Lung (tissue), 12 donors: ENCODE results near the gene RHEB. TPM values are rescaled to one million over a fixed set of nuclear protein-coding genes. Genes with fewer than 3 reads are reported as not detected.

ENCODE experiments used
- ATAC-seq: fragments of 200-7000 bp; cut with Tn5 transposase; one replicate; pipeline ENCODE4 v1.9.1; 2020; ENCODE audit warnings: moderate number of reproducible peaks; ENCODE audit not compliant: insufficient read depth, low FRiP score
- DNase-seq, 3 donors: peaks; one replicate each; pipeline ENCODE4 v3.0.0-alpha.2; 2013 to 2017
- H3K27ac ChIP-seq, 2 donors: one replicate each; pipeline ENCODE4 v1.5.1; 2013; ENCODE audit warnings: mild to moderate bottlenecking in 2 of 2, moderate library complexity in 2 of 2, control low read depth in 1 of 2, inconsistent platforms in 1 of 2, low read depth in 1 of 2, low read length in 1 of 2
- H3K27me3 ChIP-seq, 3 donors: one replicate each; pipeline ENCODE4 v1.5.1; 2013; ENCODE audit warnings: low read length in 2 of 3; ENCODE audit not compliant: control insufficient read depth in 3 of 3, insufficient read depth in 3 of 3
- H3K36me3 ChIP-seq, 4 donors: one replicate each; pipeline ENCODE4 v1.5.1; 2013; ENCODE audit warnings: low read length in 4 of 4, mild to moderate bottlenecking in 1 of 4, moderate library complexity in 1 of 4; ENCODE audit not compliant: control insufficient read depth in 4 of 4, insufficient read depth in 4 of 4
- H3K4me1 ChIP-seq, 5 donors: one replicate each; pipeline ENCODE4 v1.5.1; 2013; ENCODE audit warnings: low read length in 5 of 5, mild to moderate bottlenecking in 2 of 5, moderate library complexity in 1 of 5; ENCODE audit not compliant: control insufficient read depth in 5 of 5, insufficient read depth in 5 of 5
- H3K4me3 ChIP-seq: one replicate; pipeline ENCODE4 v1.5.1; 2013; ENCODE audit warnings: mild to moderate bottlenecking, control low read depth, moderate library complexity
- H3K9ac ChIP-seq, 2 donors: one replicate each; pipeline ENCODE4 v1.5.1; 2013; ENCODE audit warnings: low read length in 2 of 2, control low read depth in 1 of 2; ENCODE audit not compliant: insufficient read depth in 1 of 2
- H3K9me3 ChIP-seq, 4 donors: one replicate each; pipeline ENCODE4 v1.5.1; 2013; ENCODE audit warnings: low read length in 3 of 4, mild to moderate bottlenecking in 1 of 4, moderate library complexity in 1 of 4; ENCODE audit not compliant: control insufficient read depth in 4 of 4, insufficient read depth in 3 of 4
- CTCF ChIP-seq: IDR thresholded peaks from 2 replicates; pipeline ENCODE4 v1.5.1; 2012; ENCODE audit warnings: mild to moderate bottlenecking; ENCODE audit errors: control extremely low read depth, extremely low read depth
- WGBS, 2 donors: extraction: QIAGEN DNeasy Blood & Tissue Kit; methylation state at CpG; one replicate each; pipeline ENCODE4 v1.1.7; 2013; 5-methylcytosine and 5-hydroxymethylcytosine counted together
- polyA plus RNA-seq, 2 donors: library from polyadenylated mRNA; stranded (reverse); fragments of 200-250 nt; gene quantifications; one replicate each; pipeline ENCODE4 v1.2.1, GENCODE V29; 2013
- total RNA-seq, 2 donors: library from RNA; depleted of rRNA in 1 of 2; stranded (reverse); fragments of >200 nt in 1 of 2; gene quantifications; one replicate each; pipeline ENCODE4 v1.2.1, GENCODE V29; 2014 to 2021
- donor health status: control.
- donor health status: control.
- donor health status: Bipolar disorder and iron deficiency.
- donor health status: healthy.
- donor health status: DM: yes; HTN: yes; CAD: no.

The RHEB gene
- total and polyA plus RNA-seq, 4 donors = 65.6 to 117 (median 83.8) TPM

- WGBS, 2 donors = 75 to 79% methylated on average over 15 of the region's 15 CpGs
- Histone ChIP-seq H3K36me3 (peaks cover 0 to 7% (median 4%) of the 10 kb centered on the region in 4 donors), H3K27me3 (peaks cover 0 to 2% (median 0%) of the 10 kb centered on the region in 3 donors), H3K4me1 (peaks cover 0 to 10% (median 4%) of the 10 kb centered on the region in 5 donors), H3K27ac (no peak overlapping the region), H3K4me3 (no peak overlapping the region), H3K9me3 (no peaks in the 10 kb centered on the region), H3K9ac (no peak overlapping the region)
- ATAC-seq = no peak
- TF ChIP-seq CTCF = no peak
- no peak for DNase-seq
These were observed 33.7 kb upstream of the RHEB start for GRCh38 chr7:151553356-151553755.

GRCh38 chr7:151552352-151553028, 32.8 kb upstream of the RHEB start:
- Histone ChIP-seq H3K9ac (no peak overlapping the region), H3K4me1 (peaks cover 0 to 10% (median 4%) of the 10 kb centered on the region in 5 donors), H3K36me3 (peaks cover 0 to 5% (median 2%) of the 10 kb centered on the region in 4 donors), H3K4me3 (no peak overlapping the region), H3K27me3 (peaks cover 0 to 5% (median 0%) of the 10 kb centered on the region in 3 donors), H3K9me3 (no peaks in the 10 kb centered on the region), H3K27ac (peak overlapping the region in 1 of 2 donors; percentile 41)
- no peak for TF ChIP-seq CTCF
- ATAC-seq = peak; percentile 48
- 50 to 57% methylated on average over 10 of the region's 10 CpGs for WGBS, 2 donors
- peak in 2 of 3 donors; percentile 43 to 64 for DNase-seq

- Histone ChIP-seq H3K4me1 (peaks cover 0 to 10% (median 4%) of the 10 kb centered on the region in 5 donors), H3K36me3 (peaks cover 0 to 2% (median under 1%) of the 10 kb centered on the region in 4 donors), H3K9me3 (no peaks in the 10 kb centered on the region), H3K4me3 (no peak overlapping the region), H3K27me3 (peaks cover 0 to 5% (median 0%) of the 10 kb centered on the region in 3 donors), H3K9ac (no peak overlapping the region), H3K27ac (peak overlapping the region in 1 of 2 donors; percentile 41)
- ATAC-seq = no peak
- WGBS, 2 donors = 82 to 85% methylated on average over 7 of the region's 7 CpGs
- TF ChIP-seq CTCF = no peak
- DNase-seq = no peak
These were observed 32.1 kb upstream of the RHEB start for GRCh38 chr7:151551820-151552219.
